ENCODE results near the gene ZBTB7C.

ZBTB7C gene

GRCh38 chr18:48059455-48060010 is 349.6 kb downstream of the ZBTB7C start:
- no peak for DNase-seq (ENCODE audit: low read depth in 2 of 2)

- no peak for DNase-seq (ENCODE audit: low read depth in 2 of 2)
These were observed 350.7 kb downstream of the ZBTB7C start for GRCh38 chr18:48058486-48058885.

DNA sequence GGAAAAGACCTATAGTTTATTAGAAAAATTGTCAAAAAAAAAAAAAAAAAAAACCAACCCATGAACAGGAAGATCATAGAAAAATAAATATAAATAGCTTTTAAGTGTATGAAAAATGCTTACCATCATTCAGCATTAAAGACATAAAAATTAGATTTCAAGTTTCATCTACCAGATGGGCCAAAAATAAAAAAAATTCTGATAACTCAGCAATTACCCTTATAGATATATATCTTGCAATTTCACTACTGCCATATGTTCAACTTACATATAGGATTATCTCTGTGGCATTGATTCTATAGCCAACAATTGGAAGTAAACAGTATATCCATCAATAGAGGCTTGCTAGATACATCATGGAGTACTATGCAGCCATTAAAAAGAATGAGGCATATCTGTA is 352.2 kb downstream of the ZBTB7C start:
- DNase-seq (ENCODE audit: low read depth in 2 of 2): no peak

- no peak for DNase-seq (ENCODE audit: low read depth in 2 of 2)
These were observed 353.8 kb downstream of the ZBTB7C start for GRCh38 chr18:48055351-48055750.

DNA sequence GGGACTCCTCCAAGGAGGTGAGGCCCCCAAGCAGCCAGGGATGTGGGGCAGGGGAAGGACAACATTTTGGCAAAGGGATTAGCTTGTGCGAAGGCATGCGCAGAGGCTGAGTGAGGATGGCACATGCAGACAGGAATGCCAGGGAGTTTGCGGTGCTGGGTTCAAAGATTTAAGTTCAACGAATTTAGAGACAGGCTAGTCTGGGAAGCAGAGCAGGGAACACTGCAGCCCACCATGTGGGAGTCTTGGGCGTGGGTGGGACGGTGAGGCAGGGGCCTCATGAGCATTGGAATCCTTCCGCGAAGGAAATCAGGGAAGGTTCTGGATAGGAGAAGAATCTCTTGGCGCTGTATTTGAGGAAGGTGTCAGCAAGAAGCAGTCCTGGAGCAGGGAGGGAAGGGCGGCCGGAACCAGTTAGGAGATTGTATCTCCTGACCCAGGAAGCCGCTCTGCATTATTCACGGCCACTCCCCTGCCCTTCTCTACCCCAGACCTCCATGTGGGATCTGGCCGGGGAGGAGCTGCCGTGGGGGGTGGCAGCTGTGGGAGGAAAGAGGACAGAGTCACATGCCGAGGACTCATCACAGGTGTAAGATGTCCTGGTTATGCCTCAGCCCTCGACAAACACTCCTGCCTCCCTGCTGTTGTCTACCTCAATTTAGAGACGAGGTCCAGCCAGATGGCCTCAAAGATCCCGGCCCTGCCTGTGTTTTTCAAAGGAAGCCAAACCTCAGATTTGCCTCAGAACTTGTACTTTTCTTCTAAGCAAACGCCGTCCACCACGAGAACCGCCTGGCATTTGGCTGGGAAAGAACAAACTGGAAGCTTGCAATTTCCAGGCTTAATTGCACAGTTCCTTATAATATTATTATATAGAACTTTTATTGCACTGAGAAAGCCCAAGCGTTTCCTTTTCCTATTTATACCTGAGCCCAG is 355.0 kb downstream of the ZBTB7C start:
- no peak for DNase-seq (ENCODE audit: low read depth in 2 of 2)

DNA sequence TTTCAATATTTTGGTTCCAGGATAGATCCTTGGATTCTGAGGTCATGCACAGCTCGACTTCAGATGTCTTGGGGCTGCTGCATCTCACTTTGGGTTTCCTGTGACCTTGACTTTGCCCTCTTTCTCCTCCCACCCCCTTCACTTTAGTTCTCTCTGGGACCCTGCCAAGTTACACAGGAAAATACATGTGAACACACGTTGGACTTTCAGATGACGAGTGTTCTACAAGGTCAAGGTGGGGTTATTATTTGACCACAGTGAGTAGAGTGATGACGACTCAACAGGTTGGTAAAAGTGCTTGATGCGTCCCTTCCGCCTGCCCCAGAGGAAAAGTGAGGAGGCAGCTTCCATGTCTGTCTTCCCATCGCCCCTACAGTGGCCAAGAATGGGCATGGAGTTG is 356.3 kb downstream of the ZBTB7C start:
- no peak for DNase-seq (ENCODE audit: low read depth in 2 of 2)

DNA sequence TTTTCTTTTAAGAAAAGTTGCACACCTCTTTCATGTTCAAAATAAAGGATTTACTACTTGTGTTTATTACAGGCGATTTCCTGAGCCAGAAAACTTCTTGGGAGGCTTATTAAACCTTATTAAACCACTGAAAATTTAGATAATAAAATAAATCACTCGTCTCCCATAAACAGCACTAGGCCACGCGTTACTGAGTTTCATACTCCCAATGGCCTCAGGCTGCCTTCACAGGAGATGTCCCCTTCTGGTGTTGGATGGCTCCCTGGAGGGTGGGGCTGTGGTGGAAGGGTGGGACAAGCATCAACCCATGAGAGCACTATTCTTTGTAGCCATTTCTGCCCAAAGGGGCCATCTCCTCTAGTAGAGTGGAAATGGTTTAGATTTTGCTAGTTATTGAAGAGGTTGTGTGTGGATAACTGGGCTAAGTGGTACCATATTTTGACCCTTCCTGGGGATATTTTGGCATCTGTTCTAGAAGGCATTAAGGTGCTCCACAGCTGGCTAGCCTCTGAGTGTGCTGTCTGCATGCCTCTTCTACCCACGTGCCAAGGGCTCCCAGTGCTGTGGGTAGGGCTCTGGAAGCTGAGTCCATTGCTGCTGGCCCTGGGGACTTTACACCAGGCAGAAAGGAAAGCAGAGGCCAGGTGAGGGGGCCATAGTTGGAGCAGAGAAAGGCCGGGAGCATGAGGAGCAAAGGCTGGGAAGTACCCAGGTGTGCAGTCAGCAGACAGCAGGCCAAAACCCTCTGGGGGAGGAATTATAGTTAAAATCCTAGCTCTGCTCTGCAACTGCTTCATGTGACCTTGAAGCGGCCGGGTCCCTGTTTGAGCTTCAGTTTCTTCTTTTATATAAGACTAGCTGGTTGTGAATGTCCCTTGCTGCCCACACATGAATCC is 357.0 kb downstream of the ZBTB7C start:
- no peak for DNase-seq (ENCODE audit: low read depth in 2 of 2)

- no peak for DNase-seq (ENCODE audit: low read depth in 2 of 2)
These were observed 359.0 kb downstream of the ZBTB7C start for GRCh38 chr18:48050176-48050575.

DNA sequence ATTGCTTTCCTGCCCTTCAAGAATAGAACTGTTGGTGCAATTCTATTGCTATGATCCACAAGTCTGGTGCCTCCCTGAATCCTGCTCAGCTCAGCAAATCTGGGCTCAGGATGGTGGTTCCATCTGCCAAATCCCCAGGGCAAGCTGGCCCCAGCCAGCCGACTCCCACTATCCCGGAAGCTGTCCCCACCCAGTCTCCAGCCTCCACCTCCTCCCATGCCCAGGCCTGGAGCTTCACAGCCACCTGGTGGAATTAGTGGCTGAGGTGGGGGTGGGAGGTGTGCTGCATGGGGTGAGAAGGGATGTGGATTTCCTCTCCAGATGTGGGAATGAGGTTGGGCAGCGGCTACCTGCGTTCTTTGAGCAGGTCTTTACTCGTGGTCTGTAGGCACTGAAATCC is 359.4 kb downstream of the ZBTB7C start:
- DNase-seq (ENCODE audit: low read depth in 2 of 2): no peak

GRCh38 chr18:48048251-48048650 is 360.9 kb downstream of the ZBTB7C start:
- DNase-seq (ENCODE audit: low read depth in 2 of 2): no peak

DNA sequence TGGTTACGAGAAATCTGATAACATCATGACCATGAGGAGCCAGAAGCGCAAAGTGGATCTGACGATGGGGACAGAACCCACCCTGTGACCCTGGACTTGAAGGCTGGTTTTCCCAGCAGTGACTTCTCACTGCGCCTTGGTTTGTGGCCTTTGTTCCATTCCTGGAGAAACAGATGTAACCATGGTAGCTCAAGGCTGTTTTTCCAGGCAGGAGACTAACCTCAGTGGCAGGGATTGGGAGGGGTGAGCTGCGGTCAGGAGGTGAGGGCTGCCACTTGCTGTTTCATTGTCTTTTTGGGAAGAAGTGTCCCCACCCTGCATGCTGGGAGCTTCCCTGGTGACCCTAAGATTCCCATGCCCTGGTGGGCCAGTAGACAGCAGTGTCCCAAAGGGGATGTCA is 362.3 kb downstream of the ZBTB7C start:
- no peak for DNase-seq (ENCODE audit: low read depth in 2 of 2)

GRCh38 chr18:48045744-48046143 is 363.4 kb downstream of the ZBTB7C start:
- no peak for DNase-seq (ENCODE audit: low read depth in 2 of 2)

GRCh38 chr18:48044944-48045343 is 364.2 kb downstream of the ZBTB7C start:
- DNase-seq (ENCODE audit: low read depth in 2 of 2): no peak

DNA sequence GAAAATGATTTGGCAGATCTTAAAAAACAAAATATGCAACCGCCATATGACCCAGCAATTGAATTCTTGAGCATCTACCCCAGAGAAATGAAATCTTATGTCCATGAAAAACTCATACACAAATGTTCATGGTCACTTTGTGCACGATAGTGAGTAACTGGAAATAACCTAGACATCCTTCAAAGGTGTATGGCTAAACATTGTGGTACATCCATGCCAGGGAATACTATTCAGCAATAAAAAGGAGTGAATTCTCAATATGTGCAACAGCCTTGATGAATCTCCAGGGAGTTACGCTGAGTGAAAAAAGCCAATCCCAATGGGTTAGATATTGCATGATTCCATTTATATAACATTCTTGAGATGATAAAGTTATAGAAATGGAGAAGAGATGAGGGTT is 366.0 kb downstream of the ZBTB7C start:
- no peak for DNase-seq (ENCODE audit: low read depth in 2 of 2)

GRCh38 chr18:48042431-48042830 is 366.8 kb downstream of the ZBTB7C start:
- no peak for DNase-seq (ENCODE audit: low read depth in 2 of 2)

DNA sequence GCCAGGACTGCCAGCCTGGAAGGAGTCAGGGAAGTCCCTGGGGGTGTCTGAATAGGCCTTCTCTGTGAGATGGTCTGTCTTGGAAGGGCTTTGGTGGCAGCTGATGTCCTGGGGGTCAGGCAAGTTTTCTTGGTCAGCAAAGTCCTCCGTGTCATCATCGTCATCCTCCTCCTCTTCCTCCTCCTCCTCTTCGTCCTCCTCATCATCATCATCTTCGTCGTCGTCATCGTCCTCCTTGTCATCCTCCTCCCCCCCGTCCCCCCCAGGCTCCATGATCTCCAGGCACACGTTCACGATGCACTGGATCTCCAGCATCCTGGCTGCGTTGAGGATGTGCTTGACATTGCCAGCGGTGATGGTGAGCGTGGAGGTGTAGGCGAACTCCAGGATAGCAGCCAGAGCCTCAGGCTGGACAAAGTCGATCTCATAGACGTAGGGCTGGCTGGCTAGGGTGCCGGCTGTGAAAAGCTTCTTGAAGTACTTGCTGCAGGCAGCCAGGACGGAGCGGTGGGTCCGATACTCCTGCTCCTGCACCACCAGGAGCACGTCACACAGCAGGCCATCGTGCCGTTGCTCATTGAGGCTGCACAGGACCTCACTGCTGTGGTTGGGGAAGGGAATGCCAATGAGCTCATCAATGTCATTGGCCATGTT is 368.6 kb downstream of the ZBTB7C start:
- no peak for DNase-seq (ENCODE audit: low read depth in 2 of 2)

DNA sequence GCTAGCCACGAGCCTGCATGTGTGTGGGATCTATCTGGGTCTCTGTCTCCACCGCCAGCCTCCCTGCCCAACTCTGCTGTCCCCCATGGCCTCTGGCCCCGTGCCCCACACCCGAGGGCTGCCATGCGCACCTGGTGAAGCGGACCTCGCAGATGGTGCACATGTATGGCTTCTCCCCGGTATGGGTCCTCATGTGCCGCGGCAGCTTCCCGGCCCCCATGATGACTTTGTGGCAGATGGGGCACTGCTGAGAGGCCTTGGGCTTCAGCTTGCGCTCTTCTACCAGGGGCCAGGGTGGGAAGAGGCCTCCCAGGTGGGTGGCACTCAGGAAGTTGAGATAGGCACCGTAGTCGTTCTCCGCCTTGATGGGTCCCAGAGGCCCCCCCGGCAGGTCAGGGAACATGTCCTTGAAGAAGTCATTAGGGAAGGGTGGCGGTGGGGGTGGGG is 369.4 kb downstream of the ZBTB7C start:
- no peak for DNase-seq (ENCODE audit: low read depth in 2 of 2)

GRCh38 chr18:48038636-48039035 is 370.5 kb downstream of the ZBTB7C start:
- DNase-seq (ENCODE audit: low read depth in 2 of 2): no peak

GRCh38 chr18:48037481-48038271 is 371.5 kb downstream of the ZBTB7C start:
- DNase-seq (ENCODE audit: low read depth in 2 of 2): no peak

DNA sequence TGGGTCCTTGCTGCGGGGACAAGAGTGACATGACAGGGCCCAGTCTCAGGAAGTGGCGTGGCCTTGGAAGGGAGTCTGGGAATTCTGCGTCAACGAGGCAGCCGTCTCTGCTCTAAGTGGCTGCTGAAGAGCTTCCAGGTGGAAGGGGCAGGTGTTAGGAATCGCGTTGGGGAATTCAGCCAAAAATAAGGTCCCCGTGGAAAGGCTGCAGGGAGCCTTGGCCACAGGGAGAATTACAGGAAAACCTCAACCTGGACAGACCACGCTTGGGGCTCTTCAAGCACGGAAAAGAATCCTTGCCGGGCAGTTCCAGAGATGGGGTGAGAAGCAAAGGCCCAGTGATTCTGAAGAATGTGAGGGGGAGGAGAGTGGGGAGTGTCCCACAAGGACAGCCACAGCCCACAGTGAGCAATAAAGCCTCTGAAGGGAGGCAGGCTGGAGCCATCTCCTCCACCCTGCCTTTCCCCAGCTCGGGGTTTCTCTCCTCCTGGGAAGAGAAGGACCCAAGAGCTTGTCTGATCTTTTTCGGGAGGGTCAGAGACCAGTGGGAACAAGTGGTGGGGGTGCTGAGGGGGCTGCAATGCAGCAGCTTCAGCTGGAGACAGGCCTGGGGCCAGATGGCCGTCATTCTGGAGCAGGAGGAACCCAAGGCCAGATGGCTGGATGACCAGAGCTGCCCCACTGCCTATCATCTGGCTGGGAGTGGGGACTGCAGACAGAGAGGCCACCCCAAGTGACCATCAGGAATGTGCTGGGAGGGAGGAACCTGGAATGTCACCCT is 372.4 kb downstream of the ZBTB7C start:
- no peak for DNase-seq (ENCODE audit: low read depth in 2 of 2)

All from stimulated activated CD8-positive, alpha-beta memory T cell treated with anti-CD3 and anti-CD28 coated beads, Interleukin-7, amount 100 ng/mL, for 1 hour (primary cell).